K562 (cell line): ENCODE data around the gene GATAD2B. TPM values are rescaled to one million over a fixed set of nuclear protein-coding genes. Genes with fewer than 3 reads are reported as not detected.

Experiments used
- ATAC-seq: fragments of 200-7000 bp; cut with Tn5 transposase; 3 replicates; pipeline ENCODE4 v1.9.1; 2020; ENCODE audit warnings: moderate library complexity
- BruUV-seq: library from RNA; stranded (reverse); fragments of 400-500 nt; replicated peaks from 2 replicates; lab custom pipeline; 2021; lab: Mats Ljungman, UMichigan
- CTCF ChIA-PET: fragments of 300-600 bp; formaldehyde crosslinking; extraction: SDS; loops from one replicate; lab custom pipeline; 2021; ENCODE audit warnings: low intra/inter-chr PET ratio; lab: Yijun Ruan, JAX
- POLR2A ChIA-PET: fragments of 300-600, 350-650 bp; sonication (Branson Sonifier 250); formaldehyde crosslinking; extraction: SDS; loops from one replicate; lab custom pipeline; 2021; ENCODE audit warnings: antibody characterized with exemption, inconsistent platforms; lab: Yijun Ruan, JAX
- DNase-seq, 4 experiments: peaks; one replicate each; pipeline versions ENCODE4 v3.0.0 to v3.0.0-alpha.2; 2011 to 2018; ENCODE audit warnings: low spot score in 3 of 4, mixed read lengths in 3 of 4; ENCODE audit errors: extremely low read depth in 1 of 4
- FAIRE-seq: peaks from 2 replicates; lab custom pipeline; 2011; peaks lifted over from hg19 to GRCh38; lab: Jason Lieb, UNC
- H2AFZ ChIP-seq: 2 replicates; pipeline ENCODE4 v1.6.0; 2011; ENCODE audit warnings: low read depth, low read length, control low read depth, inconsistent platforms
- H3K27ac ChIP-seq: fragments of 200-600 bp; 3 replicates; pipeline ENCODE4 v1.8.0; 2011; ENCODE audit warnings: low read depth, mild to moderate bottlenecking, control low read depth, inconsistent platforms, low read length, moderate library complexity, mixed read lengths; ENCODE audit errors: extremely low read depth
- H3K27me3 ChIP-seq, 2 experiments: fragments of 300-600 bp in 1 of 2; 2 replicates in 1 of 2; 3 replicates in 1 of 2; pipeline versions ENCODE4 v1.6.0 to v1.8.0; 2011; ENCODE audit warnings: inconsistent platforms in 2 of 2, low read length in 2 of 2, mild to moderate bottlenecking in 1 of 2, mixed read lengths in 1 of 2, moderate library complexity in 1 of 2; ENCODE audit not compliant: control insufficient read depth in 2 of 2, insufficient read depth in 2 of 2
- H3K36me3 ChIP-seq: fragments of 300-600 bp; 3 replicates; pipeline ENCODE4 v1.8.0; 2011; ENCODE audit warnings: mild to moderate bottlenecking, low read length, inconsistent platforms; ENCODE audit not compliant: control insufficient read depth, insufficient read depth
- H3K4me1 ChIP-seq, 2 experiments: fragments of 200-600 bp in 1 of 2; replicated peaks in 1 of 2; 2 replicates in 1 of 2; 3 replicates in 1 of 2; pipeline versions ENCODE4 v1.5.1 to v1.8.0; 2011; ENCODE audit warnings: inconsistent platforms in 2 of 2, low read length in 2 of 2, mild to moderate bottlenecking in 1 of 2, mixed read lengths in 1 of 2, moderate library complexity in 1 of 2; ENCODE audit not compliant: control insufficient read depth in 2 of 2, insufficient read depth in 2 of 2
- H3K4me2 ChIP-seq: 2 replicates; pipeline ENCODE4 v1.6.1; 2011; ENCODE audit warnings: low read length, control low read depth, inconsistent platforms, mixed read lengths; ENCODE audit not compliant: insufficient read depth
- H3K4me3 ChIP-seq: fragments of 200-600 bp; sonication (generic), shearing (Covaris generic); 2 replicates; pipeline ENCODE4 v1.5.1; 2016; ENCODE audit warnings: control low read depth, inconsistent platforms
- H3K79me2 ChIP-seq: fragments of 200-600 bp; 3 replicates; pipeline ENCODE4 v1.8.0; 2011; ENCODE audit warnings: low read length, inconsistent platforms; ENCODE audit not compliant: control insufficient read depth, insufficient read depth
- H3K9ac ChIP-seq, 2 experiments: 2 replicates each; pipeline versions ENCODE4 v1.6.0 to v1.6.1; 2011; ENCODE audit warnings: low read depth in 2 of 2, low read length in 2 of 2, control low read depth in 1 of 2, inconsistent platforms in 1 of 2, mild to moderate bottlenecking in 1 of 2, mixed read lengths in 1 of 2; ENCODE audit not compliant: insufficient read depth in 1 of 2
- H3K9me1 ChIP-seq: one replicate; pipeline ENCODE4 v1.6.0; 2011; ENCODE audit warnings: inconsistent platforms, mild to moderate bottlenecking, low read length, moderate library complexity; ENCODE audit not compliant: control insufficient read depth, insufficient read depth
- H3K9me3 ChIP-seq: replicated peaks from 2 replicates; pipeline ENCODE4 v1.5.1; 2011; ENCODE audit warnings: low read depth, low read length, inconsistent platforms; ENCODE audit not compliant: control insufficient read depth, insufficient read depth
- H4K20me1 ChIP-seq: replicated peaks from 2 replicates; pipeline ENCODE4 v1.6.1; 2011; ENCODE audit warnings: low read length, inconsistent platforms, mixed read lengths; ENCODE audit not compliant: control insufficient read depth, insufficient read depth
- CHAMP1 ChIP-seq: fragments of 450-650 bp; IDR thresholded peaks from 2 replicates; pipeline ENCODE4 v1.6.1; 2016; ENCODE audit warnings: mild to moderate bottlenecking
- CREBBP ChIP-seq: IDR thresholded peaks from one replicate; pipeline ENCODE4 v1.6.1; 2012; ENCODE audit warnings: low read depth, mild to moderate bottlenecking, control low read depth, inconsistent platforms, low read length
- EGR1 ChIP-seq: fragments of 450-650 bp; conservative IDR thresholded peaks from 2 replicates; pipeline ENCODE4 v1.6.1; 2017; ENCODE audit warnings: mild to moderate bottlenecking
- ETV5 ChIP-seq: sonication (generic); formaldehyde crosslinking; IDR thresholded peaks from 2 replicates; pipeline ENCODE4 v1.4.0; 2020; ENCODE audit warnings: low read depth, mild to moderate bottlenecking, missing genetic modification reagents
- FOXK2 ChIP-seq, 2 experiments: fragments of 450-650 bp; IDR thresholded peaks in 1 of 2; conservative IDR thresholded peaks in 1 of 2; 2 replicates each; pipeline ENCODE4 v1.6.1; 2016; ENCODE audit warnings: low read depth in 2 of 2, mild to moderate bottlenecking in 1 of 2
- FOXP4 ChIP-seq: sonication (generic); formaldehyde crosslinking; IDR thresholded peaks from 2 replicates; pipeline ENCODE4 v1.8.0; 2022; ENCODE audit warnings: mild to moderate bottlenecking, missing genetic modification reagents, borderline replicate concordance
- HLTF ChIP-seq: fragments of 450-650 bp; IDR thresholded peaks from 2 replicates; pipeline ENCODE4 v1.6.1; 2016
- KLF16 ChIP-seq: IDR thresholded peaks from 2 replicates; pipeline ENCODE4 v1.6.1; 2016; ENCODE audit warnings: antibody characterized with exemption
- MTA2 ChIP-seq: fragments of 450-650 bp; IDR thresholded peaks from 2 replicates; pipeline ENCODE4 v1.6.1; 2016; ENCODE audit warnings: low read depth
- NFYB ChIP-seq: IDR thresholded peaks from 2 replicates; pipeline ENCODE4 v1.6.1; 2011; ENCODE audit warnings: mild to moderate bottlenecking, moderate library complexity; ENCODE audit not compliant: insufficient read length; ENCODE audit errors: extremely low read depth
- PKNOX1 ChIP-seq: fragments of 450-650 bp; IDR thresholded peaks from 2 replicates; pipeline ENCODE4 v1.6.1; 2016
- RBM22 ChIP-seq: fragments of 200-400 bp; formaldehyde crosslinking; IDR thresholded peaks from 2 replicates; pipeline ENCODE4 v1.6.1; 2018; ENCODE audit warnings: low read length, low read depth; ENCODE audit not compliant: poor library complexity, severe bottlenecking
- SIN3A ChIP-seq, 2 experiments: fragments of 150-350 bp in 1 of 2; IDR thresholded peaks; 2 replicates each; pipeline ENCODE4 v1.6.1; 2011 to 2016; ENCODE audit warnings: borderline replicate concordance in 2 of 2, low read depth in 2 of 2, low read length in 2 of 2, mild to moderate bottlenecking in 2 of 2, moderate library complexity in 2 of 2; ENCODE audit not compliant: control insufficient read depth in 1 of 2
- ZFPM2 ChIP-seq: fragments of 250-450 bp; sonication (Bioruptor Pico); IDR thresholded peaks from 2 replicates; pipeline ENCODE4 v1.5.1; 2022; ENCODE audit warnings: mild to moderate bottlenecking
- ZNF830 ChIP-seq: fragments of 250-450 bp; sonication (Bioruptor Pico); IDR thresholded peaks from 2 replicates; pipeline ENCODE4 v1.5.0; 2021; ENCODE audit warnings: mild to moderate bottlenecking
- WGBS: fragments of 100-300 bp; shearing (Covaris generic); methylation state at CpG from one replicate; pipeline ENCODE4 v1.1.6; 2016; ENCODE audit warnings: low coverage, mixed read lengths; ENCODE audit not compliant: insufficient coverage; ENCODE audit errors: missing lambda C conversion rate; 5-methylcytosine and 5-hydroxymethylcytosine counted together
- in situ Hi-C: fragments of 300-500 bp; cut with MboI; formaldehyde crosslinking; loops from 4 replicates; pipeline ENCODE4 v1.15.0; 2018; ENCODE audit warnings: inconsistent platforms, mixed read lengths
- intact Hi-C: fragments of 100-400 bp; cut with micrococcal nuclease; formaldehyde crosslinking; loops from 2 replicates; pipeline ENCODE4 v1.14.2; 2022
- polyA plus RNA-seq, 8 experiments: library from polyadenylated mRNA; depleted of rRNA in 4 of 8; stranded (reverse) in 5 of 8; unstranded in 3 of 8; fragments of >200 nt; fragmentation: Nextera tagmentation in 2 of 8; fragmentation: Illumina TruSeq in 1 of 8; extraction: Ambion mirVana in 2 of 8; extraction: Trizol in 1 of 8; gene quantifications; 2 replicates each; pipeline versions ENCODE4 v1.2.1 to v1.2.3, GENCODE V29; 2011 to 2014; ENCODE audit warnings: inconsistent platforms in 1 of 8, missing spikeins in 1 of 8
- total RNA-seq, 7 experiments: library from RNA; depleted of rRNA in 6 of 7; stranded (reverse); fragments of >200 nt in 6 of 7; fragmentation: Illumina TruSeq in 2 of 7; extraction: Trizol in 2 of 7; gene quantifications; 2 replicates each; pipeline versions ENCODE4 v1.2.1 to v1.2.3, GENCODE V29; 2011 to 2021; ENCODE audit warnings: low replicate concordance in 1 of 7

The GATAD2B gene
- total and polyA plus RNA-seq, 9 of the 15 experiments (the other 6 are each of a cell fraction or from before 2014, with no cell fraction given), result 1.5 to 40.2 (median 4.9) TPM

- H3K36me3 ChIP-seq, result peaks cover 78% of the 10 kb centered on the region
- FAIRE-seq, result no peak
- in situ Hi-C loops, result no loop called here
Observed at GRCh38 chr1:153816283-153816889, 106.4 kb downstream of the GATAD2B start.

More at GRCh38 chr1:153816283-153816889, 106.4 kb downstream of the GATAD2B start:
- DNase-seq, result no peak
- ChIA-PET CTCF (no interaction called here), POLR2A (interaction anchor here (0.6 to 2.3 kb wide), 5 partner anchors 10 to 174 kb away, joined by 3 to 7 read pairs (median 6); partner anchors contain the start of genes DENND4B and RPS27)
- no peak for ATAC-seq
- H4K20me1 ChIP-seq, result no peaks in the 10 kb centered on the region
- H3K27me3 ChIP-seq, result no peaks in the 10 kb centered on the region
- H3K9me3 ChIP-seq, result no peaks in the 10 kb centered on the region
- no peak overlapping the region for H3K4me3 ChIP-seq
- BruUV-seq, result no TSS peak
- WGBS, result 95% methylated on average over 13 of the region's 13 CpGs
- intact Hi-C loops, result no loop called here
- H3K79me2 ChIP-seq, result no peaks in the 10 kb centered on the region
- H3K27ac ChIP-seq, result no peak overlapping the region
- no peaks in the 10 kb centered on the region for H3K4me1 ChIP-seq
- no peak overlapping the region for H3K4me2 ChIP-seq
- no peak overlapping the region for H3K9ac ChIP-seq
- TF ChIP-seq MTA2 (no peak), CHAMP1 (no peak), RBM22 (no peak), ZNF830 (no peak), EGR1 (no peak), PKNOX1 (no peak), FOXP4 (CRISPR knock-in tag) (no peak), SIN3A (IDR thresholded peaks at IDR 0.05; ENCODE audit: borderline replicate concordance in 2 of 2, control insufficient read depth in 1 of 2, low read depth in 2 of 2, low read length in 2 of 2) (no peak), FOXK2 (conservative IDR thresholded peaks at IDR 0.05 in 1 of 2, IDR thresholded peaks at IDR 0.05 in 1 of 2; ENCODE audit: low read depth in 2 of 2) (no peak), KLF16 (no peak), ZFPM2 (no peak), CREBBP (no peak), HLTF (no peak), ETV5 (no peak), NFYB (no peak)
- no peaks in the 10 kb centered on the region for H3K9me1 ChIP-seq
- H2AFZ ChIP-seq, result no peak overlapping the region
